Measurements from ENCODE around the gene MTMR12. TPM values are rescaled to one million over a fixed set of nuclear protein-coding genes. Genes with fewer than 3 reads are reported as not detected.

Gene MTMR12
- total and polyA plus RNA-seq, 2 of the 4 experiments (the other 2 are of a cell fraction): 11.1 to 21.3 TPM

DNA sequence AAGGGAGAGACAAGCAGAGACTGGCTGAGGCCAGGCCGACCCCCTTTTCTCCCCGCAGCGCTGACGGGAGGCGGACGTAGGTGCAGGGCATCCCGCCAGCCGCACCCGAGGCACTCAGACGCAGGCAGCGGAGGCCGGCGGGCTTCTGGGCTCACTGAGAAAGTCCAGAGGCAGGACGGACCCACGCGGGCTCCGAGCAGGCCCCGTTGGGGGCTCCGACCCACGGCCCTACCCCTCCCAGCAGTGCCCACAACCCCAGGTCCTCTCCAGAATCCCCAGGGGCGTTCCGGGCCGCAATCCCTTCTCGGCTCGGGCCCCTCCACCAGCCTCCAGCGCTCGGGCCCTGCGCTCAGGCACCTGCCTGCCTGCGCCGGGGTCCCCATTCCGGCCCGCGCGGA is 543 bp downstream of the MTMR12 start:
- no peaks in the 10 kb centered on the region for H3K27me3 ChIP-seq (ENCODE audit: control insufficient read depth, insufficient read depth, low read length)
- H3K4me1 ChIP-seq (ENCODE audit: control insufficient read depth, insufficient read depth, low read length): peaks cover 5% of the 10 kb centered on the region
- peaks cover 8% of the 10 kb centered on the region; the same call in 1 of the 2 replicates for H4K20me1 ChIP-seq (ENCODE audit: insufficient read depth, low read length)
- no TSS peak for BruUV-seq (replicated peaks)
- H3K4me2 ChIP-seq (ENCODE audit: low read depth, low read length): peak overlapping the region; percentile 74
- H4K8ac ChIP-seq (ENCODE audit: low read depth in 2 of 2, low read length in 2 of 2): peak overlapping the region in 1 of 2 experiments; percentile 59; a peak in 2 of 4 replicates
- H3K27ac ChIP-seq (ENCODE audit: insufficient read depth, low read length): peak overlapping the region; percentile 72
- DNase-seq: peak; percentile 69
- peak overlapping the region; percentile 66 for H3K4me3 ChIP-seq (ENCODE audit: insufficient read depth, low read depth, low read length)
- H3K36me3 ChIP-seq (ENCODE audit: control insufficient read depth, insufficient read depth, low read length): no peaks in the 10 kb centered on the region; the same call in 1 of the 2 replicates
- H2BK5ac ChIP-seq (ENCODE audit: low read depth, low read length, poor library complexity, severe bottlenecking): peak overlapping the region; percentile 67
- no peaks in the 10 kb centered on the region for H3K9me3 ChIP-seq (ENCODE audit: control insufficient read depth, insufficient read depth, low read length)
- peak overlapping the region; percentile 85 for H2AK9ac ChIP-seq (replicated peaks; ENCODE audit: low read depth, low read length, poor library complexity)
- ChIA-PET POLR2A (ENCODE audit: unreplicated experiment) (no interaction called here), CTCF (no interaction called here)
- no peak overlapping the region for H2BK15ac ChIP-seq (ENCODE audit: low read depth, low read length)
- peak overlapping the region; percentile 90 for H3K23ac ChIP-seq (ENCODE audit: low read depth, low read length)
- 0% methylated on average over 21 of the region's 34 CpGs; no CpG with 5 or more reads in 1 of the 2 experiments for WGBS, 2 experiments (ENCODE audit: extremely low coverage in 2 of 2, insufficient read length in 1 of 2)
- no peak overlapping the region for H4K5ac ChIP-seq (ENCODE audit: low read depth, low read length)
- ATAC-seq (ENCODE audit: low read depth): peak; percentile 36
- H2BK20ac ChIP-seq (ENCODE audit: low read depth, low read length): no peak overlapping the region
- TF ChIP-seq RCOR1 (IDR thresholded peaks at IDR 0.05; ENCODE audit: insufficient replicate concordance, low read length) (no peak), POLR2A (IDR thresholded peaks at IDR 0.05; ENCODE audit: low read depth, low read length) (peak; percentile 85), RAD21 (IDR thresholded peaks at IDR 0.05; ENCODE audit: low read length) (peak; percentile 9; the same call in 1 of the 2 replicates)
- H3K56ac ChIP-seq (ENCODE audit: extremely low read depth, insufficient read depth, low read length): no peak overlapping the region
- peaks cover 19 to 45% of the 10 kb centered on the region in 2 experiments; a peak in 3 of 4 replicates for H3K79me1 ChIP-seq (ENCODE audit: low read depth in 1 of 2, low read length in 2 of 2)
- dilution Hi-C loops (cut with HindIII; ENCODE audit: low sequenced_read_pairs, unreplicated experiment) (no loop called here), in situ Hi-C loops (cut with MboI; ENCODE audit: low sequenced_read_pairs) (no loop called here), intact Hi-C loops (cut with micrococcal nuclease) (loop anchor here (2.0 to 5.0 kb wide), 2 partner anchors 80 to 139 kb away; no protein-coding TSS in a partner anchor)
- peak overlapping the region; percentile 78 for H3K9ac ChIP-seq (ENCODE audit: low read depth, low read length)
- peak overlapping the region; percentile 99 for H2AFZ ChIP-seq (replicated peaks; ENCODE audit: low read length, poor library complexity)
- H2BK120ac ChIP-seq (ENCODE audit: low read depth, low read length): peak overlapping the region; percentile 18; the same call in 1 of the 2 replicates
- H3K4ac ChIP-seq (ENCODE audit: low read depth, low read length): peak overlapping the region; percentile 54
- H4K91ac ChIP-seq (ENCODE audit: insufficient read depth, low read depth, low read length): no peak overlapping the region
- H3K14ac ChIP-seq (replicated peaks; ENCODE audit: low read depth, low read length): peak overlapping the region; percentile 78; the same call in 1 of the 2 replicates
- no peak overlapping the region for H2AK5ac ChIP-seq (ENCODE audit: low read depth, low read length)
- no peak overlapping the region for H3K18ac ChIP-seq (ENCODE audit: low read depth, low read length)
- H3K9me1 ChIP-seq (ENCODE audit: insufficient read depth, low read length): peaks cover 9% of the 10 kb centered on the region; the same call in 1 of the 2 replicates

All from IMR-90 (cell line).